Measurements from ENCODE around the gene NPNT.

DNA sequence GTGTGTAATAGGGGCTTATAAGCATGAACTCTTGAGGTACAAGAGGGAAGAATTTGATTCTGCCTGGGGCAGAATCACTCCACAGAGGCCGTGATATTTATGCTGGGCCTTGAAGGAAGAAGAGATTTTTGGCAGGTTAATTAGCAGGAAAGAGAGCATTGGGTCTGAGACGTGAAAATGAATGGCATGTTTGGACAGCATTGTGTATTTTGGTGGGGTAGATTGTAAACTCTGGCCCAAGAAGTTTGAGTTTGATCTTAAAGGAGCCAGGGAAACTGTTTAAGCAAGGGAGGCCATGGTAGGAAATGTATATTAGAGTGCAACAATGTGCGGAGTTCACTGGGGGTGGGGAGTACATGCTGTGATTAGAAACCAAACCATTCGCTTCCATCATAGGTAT is 62.4 kb downstream of the NPNT start:
- TF ChIP-seq, protein P1, sequence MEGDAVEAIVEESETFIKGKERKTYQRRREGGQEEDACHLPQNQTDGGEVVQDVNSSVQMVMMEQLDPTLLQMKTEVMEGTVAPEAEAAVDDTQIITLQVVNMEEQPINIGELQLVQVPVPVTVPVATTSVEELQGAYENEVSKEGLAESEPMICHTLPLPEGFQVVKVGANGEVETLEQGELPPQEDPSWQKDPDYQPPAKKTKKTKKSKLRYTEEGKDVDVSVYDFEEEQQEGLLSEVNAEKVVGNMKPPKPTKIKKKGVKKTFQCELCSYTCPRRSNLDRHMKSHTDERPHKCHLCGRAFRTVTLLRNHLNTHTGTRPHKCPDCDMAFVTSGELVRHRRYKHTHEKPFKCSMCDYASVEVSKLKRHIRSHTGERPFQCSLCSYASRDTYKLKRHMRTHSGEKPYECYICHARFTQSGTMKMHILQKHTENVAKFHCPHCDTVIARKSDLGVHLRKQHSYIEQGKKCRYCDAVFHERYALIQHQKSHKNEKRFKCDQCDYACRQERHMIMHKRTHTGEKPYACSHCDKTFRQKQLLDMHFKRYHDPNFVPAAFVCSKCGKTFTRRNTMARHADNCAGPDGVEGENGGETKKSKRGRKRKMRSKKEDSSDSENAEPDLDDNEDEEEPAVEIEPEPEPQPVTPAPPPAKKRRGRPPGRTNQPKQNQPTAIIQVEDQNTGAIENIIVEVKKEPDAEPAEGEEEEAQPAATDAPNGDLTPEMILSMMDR (conservative IDR thresholded peaks at IDR 0.05; ENCODE audit: low read length), result no peak
- no peak for TF ChIP-seq EZH2phosphoT487 (IDR thresholded peaks at IDR 0.05; ENCODE audit: borderline replicate concordance)

Data from Loucy (cell line).